ENCODE measurements around the gene TP63. TPM values are rescaled to one million over a fixed set of nuclear protein-coding genes. Genes with fewer than 3 reads are reported as not detected.

TP63 gene
- total RNA-seq, 1 donor from 2014 or later = 144 TPM

DNA sequence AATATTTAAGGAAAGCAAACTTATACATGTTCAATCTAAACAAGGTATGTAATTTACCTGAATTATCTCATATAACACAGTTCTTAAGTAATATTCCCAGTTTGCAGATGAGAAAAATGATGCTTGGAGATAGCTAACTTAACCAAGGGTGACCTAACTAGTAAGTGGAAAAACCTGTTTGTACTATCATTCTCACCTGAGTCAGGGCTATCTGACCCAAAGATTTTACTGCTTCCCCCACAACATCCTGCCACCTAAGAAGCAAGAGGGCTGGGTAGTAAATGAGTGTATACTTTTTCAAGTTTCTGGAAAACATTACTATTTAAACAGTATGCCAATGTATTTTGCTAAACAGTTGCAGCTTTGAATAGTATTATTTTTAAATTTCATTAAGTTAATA, 10.6 kb downstream of the TP63 start:
- H3K36me3 ChIP-seq = no peaks in the 10 kb centered on the region
- TF ChIP-seq POLR2AphosphoS5 (IDR thresholded peaks at IDR 0.05; ENCODE audit: insufficient read depth in 1 of 2, low read depth in 1 of 2) (no peak), POLR2A (IDR thresholded peaks at IDR 0.05) (no peak)
- TF ChIP-seq, protein P1, sequence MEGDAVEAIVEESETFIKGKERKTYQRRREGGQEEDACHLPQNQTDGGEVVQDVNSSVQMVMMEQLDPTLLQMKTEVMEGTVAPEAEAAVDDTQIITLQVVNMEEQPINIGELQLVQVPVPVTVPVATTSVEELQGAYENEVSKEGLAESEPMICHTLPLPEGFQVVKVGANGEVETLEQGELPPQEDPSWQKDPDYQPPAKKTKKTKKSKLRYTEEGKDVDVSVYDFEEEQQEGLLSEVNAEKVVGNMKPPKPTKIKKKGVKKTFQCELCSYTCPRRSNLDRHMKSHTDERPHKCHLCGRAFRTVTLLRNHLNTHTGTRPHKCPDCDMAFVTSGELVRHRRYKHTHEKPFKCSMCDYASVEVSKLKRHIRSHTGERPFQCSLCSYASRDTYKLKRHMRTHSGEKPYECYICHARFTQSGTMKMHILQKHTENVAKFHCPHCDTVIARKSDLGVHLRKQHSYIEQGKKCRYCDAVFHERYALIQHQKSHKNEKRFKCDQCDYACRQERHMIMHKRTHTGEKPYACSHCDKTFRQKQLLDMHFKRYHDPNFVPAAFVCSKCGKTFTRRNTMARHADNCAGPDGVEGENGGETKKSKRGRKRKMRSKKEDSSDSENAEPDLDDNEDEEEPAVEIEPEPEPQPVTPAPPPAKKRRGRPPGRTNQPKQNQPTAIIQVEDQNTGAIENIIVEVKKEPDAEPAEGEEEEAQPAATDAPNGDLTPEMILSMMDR (IDR thresholded peaks at IDR 0.05) = no peak
- H3K27ac ChIP-seq = no peak overlapping the region
- intact Hi-C loops (cut with DNase I) = no loop called here
- no peak overlapping the region for H3K4me3 ChIP-seq
- H3K27me3 ChIP-seq = no peaks in the 10 kb centered on the region
- no peaks in the 10 kb centered on the region for H3K9me3 ChIP-seq
- no peaks in the 10 kb centered on the region for H3K4me1 ChIP-seq
- no peak for DNase-seq (ENCODE audit: extremely low spot score in 2 of 2)

DNA sequence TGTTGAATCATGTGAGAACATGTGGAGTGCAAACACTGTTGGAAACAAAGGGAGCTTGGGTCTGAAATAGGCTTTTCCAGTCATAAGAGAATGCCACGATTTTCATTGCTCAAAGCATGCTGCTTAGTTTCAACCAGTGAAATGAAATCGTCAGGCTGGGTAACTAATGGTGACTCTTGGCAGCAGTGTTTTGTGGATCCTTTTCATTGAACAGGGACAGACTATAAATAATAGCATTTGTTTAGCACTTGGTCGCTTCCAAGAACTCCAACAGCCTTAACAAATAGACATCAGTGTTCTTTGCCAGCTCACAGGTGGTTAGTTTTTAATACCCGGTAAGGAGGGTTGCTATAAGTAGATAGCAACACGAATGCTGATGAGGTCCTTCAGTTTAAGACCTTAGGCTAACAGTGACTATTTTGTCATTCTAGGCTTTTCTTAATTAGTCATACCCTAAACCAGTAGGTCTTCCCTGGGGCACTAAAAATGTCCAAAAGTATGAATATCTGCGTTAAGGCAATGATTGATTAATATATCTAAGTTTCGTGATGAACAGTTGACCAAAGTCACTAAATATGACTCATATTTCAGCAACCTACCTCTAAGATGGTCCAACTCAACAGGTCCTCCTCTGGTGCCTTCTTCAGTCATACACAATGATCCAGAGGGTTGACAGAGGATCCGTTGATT, 15.8 kb downstream of the TP63 start:
- Histone ChIP-seq H3K9me3 (no peaks in the 10 kb centered on the region), H3K27me3 (no peaks in the 10 kb centered on the region), H3K4me1 (no peaks in the 10 kb centered on the region), H3K4me3 (no peak overlapping the region), H3K27ac (no peak overlapping the region), H3K36me3 (no peaks in the 10 kb centered on the region)
- no peak for DNase-seq (ENCODE audit: extremely low spot score in 2 of 2)
- TF ChIP-seq, protein P1 (IDR thresholded peaks at IDR 0.05) = no peak
- TF ChIP-seq POLR2AphosphoS5 (IDR thresholded peaks at IDR 0.05; ENCODE audit: insufficient read depth in 1 of 2, low read depth in 1 of 2) = no peak
- no peak for TF ChIP-seq POLR2A (IDR thresholded peaks at IDR 0.05)
- intact Hi-C loops (cut with DNase I) = no loop called here

DNA sequence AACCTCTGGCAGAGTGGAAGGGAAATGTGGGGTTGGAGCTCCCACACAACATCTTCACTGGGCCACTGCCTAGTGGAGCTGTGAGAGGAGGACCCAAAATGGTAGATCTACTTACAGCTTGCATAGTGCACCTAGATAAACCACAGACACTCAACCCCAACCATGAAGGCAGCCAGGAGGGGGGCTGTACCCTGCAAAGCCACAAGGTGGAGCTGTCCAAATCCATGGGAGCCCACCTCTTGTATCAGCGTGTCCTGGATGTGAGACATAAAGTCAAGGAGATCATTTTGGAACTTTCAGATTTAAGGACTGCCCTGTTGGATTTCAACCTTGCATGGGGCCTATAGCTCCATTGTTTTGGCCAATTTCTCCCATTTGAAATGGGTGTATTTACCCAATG, 20.9 kb downstream of the TP63 start:
- Histone ChIP-seq H3K4me1 (no peaks in the 10 kb centered on the region), H3K36me3 (no peaks in the 10 kb centered on the region), H3K27ac (no peak overlapping the region), H3K9me3 (peaks cover 10% of the 10 kb centered on the region), H3K4me3 (no peak overlapping the region), H3K27me3 (no peaks in the 10 kb centered on the region)
- intact Hi-C loops (cut with DNase I) = no loop called here
- no peak for TF ChIP-seq POLR2A (IDR thresholded peaks at IDR 0.05)
- TF ChIP-seq, protein P1 (IDR thresholded peaks at IDR 0.05) = no peak
- no peak for TF ChIP-seq POLR2AphosphoS5 (IDR thresholded peaks at IDR 0.05; ENCODE audit: insufficient read depth in 1 of 2, low read depth in 1 of 2)
- DNase-seq (ENCODE audit: extremely low spot score in 2 of 2) = no peak

DNA sequence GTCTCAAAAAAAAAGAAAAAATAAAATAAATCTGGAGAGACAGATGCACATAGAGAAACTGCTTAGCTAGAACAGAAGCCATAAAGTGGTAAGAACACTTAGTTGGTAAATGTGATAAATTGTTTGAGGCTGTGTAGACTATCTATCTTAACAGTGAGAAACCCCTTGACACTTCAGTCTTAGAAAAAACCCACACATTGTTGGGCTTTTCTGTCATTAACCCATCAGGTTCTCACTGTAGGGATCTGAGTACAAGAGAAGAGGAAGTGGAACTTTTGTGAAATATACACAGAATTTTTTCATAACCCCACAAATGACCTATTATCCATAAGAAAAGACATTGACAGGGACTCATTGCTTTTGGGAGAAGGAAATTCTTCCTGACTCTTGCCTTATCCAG, 24.4 kb downstream of the TP63 start:
- TF ChIP-seq, protein P1 (IDR thresholded peaks at IDR 0.05) = no peak
- no peak for TF ChIP-seq POLR2AphosphoS5 (IDR thresholded peaks at IDR 0.05; ENCODE audit: insufficient read depth in 1 of 2, low read depth in 1 of 2)
- no peak for TF ChIP-seq POLR2A (IDR thresholded peaks at IDR 0.05)
- Histone ChIP-seq H3K4me1 (no peaks in the 10 kb centered on the region), H3K27ac (no peak overlapping the region), H3K4me3 (no peak overlapping the region), H3K9me3 (peaks cover 10% of the 10 kb centered on the region), H3K36me3 (no peaks in the 10 kb centered on the region), H3K27me3 (no peaks in the 10 kb centered on the region)
- intact Hi-C loops (cut with DNase I) = no loop called here
- DNase-seq (ENCODE audit: extremely low spot score in 2 of 2) = no peak

DNA sequence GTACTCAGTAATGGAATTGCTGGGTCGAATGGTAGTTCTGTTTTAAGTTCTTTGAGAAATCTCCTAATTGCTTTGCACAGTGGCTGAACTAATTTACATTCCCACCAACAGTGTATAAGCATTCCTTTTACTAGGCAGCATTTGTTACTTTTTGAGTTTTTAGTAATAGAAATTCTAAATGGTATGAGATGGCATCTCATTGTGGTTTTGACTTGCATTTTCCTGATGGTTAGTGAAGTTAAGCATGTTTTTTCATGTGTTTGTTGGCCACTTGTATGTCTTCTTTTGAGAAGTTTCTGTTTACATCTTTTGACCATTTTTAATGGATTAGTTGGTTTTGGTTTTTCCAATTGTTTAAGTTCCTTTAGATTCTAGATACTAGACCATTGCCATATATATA, 28.4 kb downstream of the TP63 start:
- Histone ChIP-seq H3K9me3 (peaks cover 10% of the 10 kb centered on the region), H3K4me3 (no peak overlapping the region), H3K27ac (no peak overlapping the region), H3K36me3 (no peaks in the 10 kb centered on the region), H3K4me1 (no peaks in the 10 kb centered on the region), H3K27me3 (no peaks in the 10 kb centered on the region)
- TF ChIP-seq, protein P1 (IDR thresholded peaks at IDR 0.05) = no peak
- no peak for TF ChIP-seq POLR2A (IDR thresholded peaks at IDR 0.05)
- no peak for TF ChIP-seq POLR2AphosphoS5 (IDR thresholded peaks at IDR 0.05; ENCODE audit: insufficient read depth in 1 of 2, low read depth in 1 of 2)
- DNase-seq (ENCODE audit: extremely low spot score in 2 of 2) = no peak
- intact Hi-C loops (cut with DNase I) = no loop called here
